NCI-H2029 treated with DMSO at 0.1 percent for 48 hours (cell line): Measurements from ENCODE around the gene CHTF8.

Experiments
- DNase-seq: peaks from one replicate; lab custom pipeline; 2025; lab: John Stamatoyannopoulos, UW

Gene CHTF8

DNA sequence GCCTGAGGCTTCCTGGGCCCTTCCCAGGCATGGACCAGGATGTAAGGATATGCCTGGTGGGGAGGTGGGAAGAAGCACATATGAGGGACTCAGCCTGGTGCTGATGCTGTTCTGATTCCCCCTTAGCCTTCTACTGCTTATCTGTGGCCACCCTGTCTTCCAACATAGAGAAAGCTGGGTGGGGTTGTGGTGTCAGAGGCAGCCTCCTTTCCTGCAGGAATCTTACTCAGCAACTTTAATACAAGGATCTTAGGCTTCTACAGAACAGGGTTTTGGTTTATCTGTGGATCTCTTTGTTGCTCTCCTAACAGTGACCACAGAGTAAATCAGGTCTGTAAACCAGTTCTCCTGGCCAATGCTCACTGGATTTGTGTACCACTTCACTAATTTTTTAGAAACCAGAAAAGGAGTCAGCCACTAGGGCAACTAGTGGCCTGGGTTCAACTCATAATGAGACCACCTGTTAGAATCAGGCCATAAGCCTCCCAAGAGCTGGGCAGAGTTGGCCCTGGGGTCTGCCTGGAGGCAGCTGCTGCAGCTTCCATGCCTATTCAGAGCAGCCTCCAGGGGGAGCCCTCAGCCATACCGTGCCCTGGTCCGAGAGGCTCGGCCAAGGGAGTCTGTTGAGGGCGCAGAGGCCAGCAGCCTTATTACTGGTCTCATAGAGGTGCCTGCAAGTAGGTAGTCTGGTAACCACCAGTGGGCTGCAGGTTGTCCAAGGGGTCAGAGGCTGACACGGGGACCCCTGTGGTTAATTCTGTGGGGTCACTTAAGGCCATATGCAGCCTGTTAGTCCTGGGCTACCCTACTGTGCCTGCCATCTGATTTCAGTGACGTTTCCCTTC lies 19.9 kb downstream of the CHTF8 start:
- no peak for DNase-seq

DNA sequence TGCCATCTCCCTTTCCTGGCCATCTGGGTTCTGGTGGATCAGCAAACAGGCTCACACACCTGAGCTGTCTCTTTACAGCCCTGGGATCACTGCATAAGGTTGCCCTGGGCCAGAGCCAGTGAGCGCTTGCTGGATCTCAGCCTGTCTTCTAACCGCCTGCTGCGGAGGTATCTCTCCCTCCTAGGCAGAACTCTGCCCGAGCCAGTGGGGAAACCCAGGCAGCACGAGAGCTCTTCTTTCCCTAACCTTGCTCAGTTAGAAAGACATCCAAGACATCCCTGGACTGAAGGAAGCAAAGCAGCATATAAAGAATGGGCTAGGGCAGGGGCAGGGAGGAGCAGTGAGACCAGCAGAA lies 20.5 kb downstream of the CHTF8 start:
- no peak for DNase-seq

- DNase-seq, result no peak
Observed at GRCh38 chr16:69111216-69111875, 21.0 kb downstream of the CHTF8 start.

DNA sequence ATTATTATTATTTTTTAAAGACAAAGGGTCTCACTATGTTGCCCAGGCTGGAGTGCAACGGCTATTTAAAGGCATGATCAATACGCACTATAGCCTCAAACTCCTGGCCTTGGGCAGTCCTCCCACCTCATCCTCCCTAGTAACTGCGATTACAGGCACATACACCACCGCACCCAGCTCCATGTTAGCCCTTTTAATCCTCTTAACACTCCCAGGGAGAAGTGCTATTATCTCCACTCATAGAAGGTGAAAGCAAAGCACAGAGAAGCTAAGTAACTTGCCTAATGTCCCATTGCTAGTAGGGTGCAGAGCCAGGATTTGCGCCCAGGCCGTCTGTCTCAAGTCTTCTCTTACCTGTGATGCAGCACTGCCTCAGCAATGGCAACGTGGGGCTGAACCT lies 22.0 kb downstream of the CHTF8 start:
- DNase-seq, result no peak

DNA sequence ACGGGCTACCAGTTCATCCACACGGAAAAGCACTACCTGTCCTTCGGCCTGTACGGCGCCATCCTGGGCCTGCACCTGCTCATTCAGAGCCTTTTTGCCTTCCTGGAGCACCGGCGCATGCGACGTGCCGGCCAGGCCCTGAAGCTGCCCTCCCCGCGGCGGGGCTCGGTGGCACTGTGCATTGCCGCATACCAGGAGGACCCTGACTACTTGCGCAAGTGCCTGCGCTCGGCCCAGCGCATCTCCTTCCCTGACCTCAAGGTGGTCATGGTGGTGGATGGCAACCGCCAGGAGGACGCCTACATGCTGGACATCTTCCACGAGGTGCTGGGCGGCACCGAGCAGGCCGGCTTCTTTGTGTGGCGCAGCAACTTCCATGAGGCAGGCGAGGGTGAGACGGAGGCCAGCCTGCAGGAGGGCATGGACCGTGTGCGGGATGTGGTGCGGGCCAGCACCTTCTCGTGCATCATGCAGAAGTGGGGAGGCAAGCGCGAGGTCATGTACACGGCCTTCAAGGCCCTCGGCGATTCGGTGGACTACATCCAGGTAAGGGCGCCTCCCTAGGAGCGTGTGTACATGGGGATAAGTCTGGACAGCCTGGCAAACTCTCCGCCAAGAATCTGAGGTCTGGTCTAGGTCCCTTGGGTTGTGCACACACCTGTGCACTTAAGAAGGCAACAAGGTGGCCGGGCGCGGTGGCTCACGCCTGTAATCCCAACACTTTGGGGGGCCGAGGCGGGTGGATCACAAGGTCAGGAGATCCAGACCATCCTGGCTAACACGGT lies 22.7 kb downstream of the CHTF8 start:
- DNase-seq, result no peak

- no peak for DNase-seq
Observed at GRCh38 chr16:69108905-69109252, 23.5 kb downstream of the CHTF8 start.

DNA sequence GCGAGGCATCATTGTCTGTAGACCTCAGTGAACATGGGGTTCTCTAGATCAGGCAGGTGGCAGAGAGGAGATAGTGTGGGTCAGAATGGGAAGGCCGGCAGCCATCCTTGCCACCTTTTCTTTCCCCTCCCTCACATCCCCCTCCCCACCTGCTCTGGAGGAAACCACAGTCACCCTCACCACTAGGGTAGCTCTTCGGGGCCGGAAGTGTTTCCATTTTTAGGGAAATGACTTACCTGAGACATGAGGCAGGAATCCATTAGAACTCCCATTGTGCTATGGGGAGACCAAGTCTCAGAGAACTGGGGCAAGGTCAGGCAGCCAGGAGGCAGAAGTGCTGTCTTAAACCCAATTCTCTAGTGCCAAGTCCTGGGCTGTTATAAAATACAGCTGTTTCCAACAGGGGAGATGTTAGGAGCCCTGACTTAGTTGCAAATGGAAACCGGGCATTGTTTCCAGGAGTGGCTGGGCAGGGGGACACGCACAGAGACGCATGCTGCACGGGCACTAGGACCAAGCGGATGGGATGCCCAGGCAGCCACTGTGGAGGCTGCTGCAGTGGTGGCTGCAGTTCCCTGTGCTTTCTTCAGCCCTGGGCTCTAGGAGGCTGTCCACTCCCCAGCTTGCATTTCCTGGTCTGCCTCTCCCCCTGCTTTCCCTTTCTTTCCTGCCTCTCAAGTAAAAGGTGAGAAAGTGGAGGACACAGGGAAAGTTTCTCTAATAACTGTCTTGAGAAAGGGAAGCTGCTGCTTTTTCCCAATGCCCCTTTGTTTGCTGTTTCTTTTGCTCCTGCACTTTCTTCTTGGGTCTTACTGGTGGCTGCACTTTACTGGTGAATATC lies 24.1 kb downstream of the CHTF8 start:
- DNase-seq, result no peak

- no peak for DNase-seq
Observed at GRCh38 chr16:69107316-69107962, 24.9 kb downstream of the CHTF8 start.

GRCh38 chr16:69106491-69107315 lies 25.7 kb downstream of the CHTF8 start:
- no peak for DNase-seq

DNA sequence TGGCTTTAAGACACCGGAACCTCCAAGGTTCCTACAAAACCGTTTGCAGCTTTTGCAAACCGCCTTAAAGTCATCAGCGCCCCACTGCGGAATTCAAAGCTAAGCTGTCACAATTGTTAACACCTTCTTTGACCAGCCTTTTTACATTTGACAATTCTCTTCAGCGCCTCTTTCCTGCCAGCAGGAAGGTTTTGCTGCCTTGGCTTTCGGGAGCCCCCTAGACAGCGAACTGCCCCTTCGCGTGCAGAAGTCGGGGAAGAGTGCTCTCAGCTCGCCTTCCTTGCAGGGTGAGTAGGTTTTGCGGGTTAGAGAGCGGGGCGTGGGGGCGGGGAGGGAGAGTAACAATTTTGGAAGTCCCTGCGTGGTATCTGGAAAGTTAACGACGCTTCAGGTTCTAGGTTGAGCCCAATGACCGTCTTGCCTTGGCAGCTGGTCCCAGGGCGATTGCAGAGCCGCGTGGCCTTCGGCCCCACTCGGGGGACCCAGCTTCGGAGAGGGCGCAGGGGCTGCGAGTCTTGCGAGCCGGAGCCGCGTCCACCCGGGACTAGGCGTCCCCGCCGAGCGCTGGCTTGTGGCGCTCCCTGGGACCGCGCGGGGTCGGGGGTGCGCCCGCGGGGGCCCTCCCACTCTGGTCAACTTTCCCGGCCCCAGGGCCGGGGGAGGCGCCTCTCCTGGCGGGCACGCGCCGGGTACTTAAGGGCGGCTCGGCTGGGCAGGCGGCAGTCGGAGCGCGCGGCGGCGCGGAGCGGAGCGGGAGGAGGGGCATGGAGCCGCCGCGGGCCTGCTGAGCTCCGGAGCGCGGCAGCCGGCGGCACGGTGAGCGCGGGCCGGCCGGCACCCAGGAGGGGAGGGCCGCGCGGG lies 26.7 kb downstream of the CHTF8 start, which contains the start of gene HAS3:
TSS of gene HAS3 (plus strand) at position 153 of the 861 bp plus-strand sequence. CDS start 3,743 bp downstream, outside the sequence.
- no peak for DNase-seq

DNA sequence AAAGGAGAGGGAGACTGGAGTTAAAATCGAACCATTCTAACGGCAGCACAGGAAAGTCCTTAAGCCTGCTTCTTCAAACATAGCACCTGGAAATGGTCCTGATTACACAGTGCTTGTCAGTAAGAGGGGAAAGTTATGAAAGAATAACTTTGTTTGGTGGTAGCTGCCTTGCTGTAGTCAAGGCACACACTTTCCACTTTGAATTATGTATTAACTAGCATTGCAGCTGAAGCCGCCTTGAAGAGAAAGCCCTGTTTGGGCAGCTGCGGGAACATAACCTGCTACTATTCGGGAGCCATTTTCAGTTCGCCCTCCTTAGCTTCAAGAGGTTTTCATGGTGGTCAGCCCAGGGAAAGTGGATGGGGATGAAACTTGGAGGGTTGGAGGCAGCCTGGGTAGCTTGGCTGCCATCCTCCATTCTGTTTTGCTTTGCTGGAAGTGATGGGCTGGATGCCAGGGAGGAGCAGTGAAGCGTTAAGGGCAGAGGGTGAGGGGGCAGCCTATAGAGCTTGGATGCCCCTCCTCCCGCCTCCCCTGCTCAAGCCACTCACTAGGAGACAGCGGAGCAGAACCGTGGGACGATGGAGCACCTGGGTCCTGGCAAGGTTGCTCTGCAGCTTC lies 32.2 kb downstream of the CHTF8 start:
- DNase-seq, result peak; percentile 63

GRCh38 chr16:69095193-69095592 lies 37.2 kb downstream of the CHTF8 start:
- peak; percentile 67 for DNase-seq

DNA sequence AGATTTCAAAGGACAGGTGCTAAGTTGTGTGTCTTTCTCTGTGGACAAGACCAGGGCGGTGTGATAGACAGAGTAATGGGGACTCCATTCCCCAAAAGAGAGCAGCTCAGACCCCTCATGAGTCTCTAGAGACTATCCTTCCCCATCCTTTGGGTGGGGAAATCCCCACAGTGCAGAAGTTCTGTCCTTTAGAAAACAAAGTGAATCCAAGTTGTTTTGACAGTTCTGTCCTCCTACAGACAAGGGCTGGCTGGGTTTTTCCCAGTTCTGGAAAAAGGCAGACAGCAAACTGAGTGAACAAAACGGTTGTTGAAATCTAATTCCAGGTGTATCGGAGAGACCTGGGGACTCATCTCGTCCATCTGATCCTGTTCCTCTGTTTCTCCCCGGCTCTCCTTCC lies 37.9 kb downstream of the CHTF8 start:
- DNase-seq, result no peak

GRCh38 chr16:69093974-69094373 lies 38.4 kb downstream of the CHTF8 start:
- peak; percentile 75 for DNase-seq

- DNase-seq, result peak; percentile 51
Observed at GRCh38 chr16:69089091-69089910, 43.1 kb downstream of the CHTF8 start.

DNA sequence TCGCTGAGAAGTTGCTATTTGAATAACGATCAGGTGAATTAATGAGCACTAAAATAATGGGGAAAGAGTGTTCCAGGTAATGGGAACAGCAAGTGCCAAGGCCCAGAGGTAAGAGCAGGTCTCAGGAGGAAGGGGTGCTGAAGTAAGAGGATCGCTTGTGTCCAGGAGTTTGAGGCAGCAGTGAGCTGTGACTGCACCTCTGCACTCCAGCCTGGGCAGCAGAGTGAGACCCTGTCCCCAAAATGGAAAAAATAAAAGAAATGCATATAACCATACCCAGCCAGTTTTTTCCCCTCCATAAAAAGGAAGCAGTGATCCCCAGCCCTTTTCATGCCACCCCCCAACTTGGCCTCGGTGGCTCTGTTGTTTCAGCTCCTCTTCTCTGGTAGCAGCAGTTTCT lies 43.7 kb downstream of the CHTF8 start:
- DNase-seq, result no peak

DNA sequence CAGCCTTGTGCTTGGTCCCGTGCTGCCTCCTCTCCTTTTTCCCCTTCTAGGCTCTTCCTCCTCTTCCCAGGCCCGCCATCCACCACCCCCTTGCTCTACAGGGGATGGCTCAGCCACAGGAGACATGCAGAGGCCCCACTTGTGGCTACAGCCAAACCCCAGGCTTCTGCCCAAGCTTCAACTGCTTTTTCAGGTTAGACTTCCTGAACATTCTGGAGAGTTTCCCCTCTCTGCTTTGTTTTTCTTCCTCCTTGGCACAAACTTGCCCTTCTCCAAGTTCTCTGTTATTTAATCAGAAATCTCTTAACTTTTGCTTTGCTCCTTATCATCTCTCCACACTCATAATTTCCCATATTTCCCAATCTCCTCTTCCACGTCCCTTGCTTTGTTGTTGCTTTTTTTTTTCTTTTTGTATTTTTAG lies 45.2 kb downstream of the CHTF8 start:
- DNase-seq, result no peak

DNA sequence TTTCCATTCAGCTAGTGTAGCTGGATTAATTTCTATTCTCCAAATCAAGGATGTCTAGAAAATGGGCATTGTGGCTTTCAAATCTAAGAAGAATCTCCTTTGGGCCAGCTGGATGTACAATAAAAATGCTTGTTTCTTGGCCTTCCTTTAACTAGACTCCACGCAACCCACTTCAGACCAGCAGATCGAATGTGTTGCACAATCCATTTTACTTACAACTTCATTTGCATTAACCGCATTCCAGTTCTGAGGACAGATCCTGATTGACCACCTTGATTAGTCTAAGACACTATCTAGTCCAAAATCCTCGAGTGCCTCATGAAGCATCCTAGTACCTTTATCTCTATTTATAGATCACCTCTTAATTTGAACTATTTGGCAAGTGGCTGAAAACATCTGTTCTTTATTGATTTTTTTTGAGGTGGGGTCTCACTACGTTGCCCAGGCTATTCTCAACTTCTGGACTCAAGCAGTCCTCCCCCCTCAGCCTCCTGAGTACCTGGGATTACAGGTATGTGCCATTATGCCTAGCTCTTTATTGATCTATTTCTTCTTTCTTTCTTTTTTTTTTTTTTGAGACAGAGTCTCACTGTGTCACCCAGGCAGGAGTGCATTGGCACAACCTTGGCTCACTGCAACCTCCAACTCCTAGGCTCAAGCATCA lies 47.2 kb downstream of the CHTF8 start:
- no peak for DNase-seq
